ENCODE results near the gene SSX2IP. TPM values are rescaled to one million over a fixed set of nuclear protein-coding genes. Genes with fewer than 3 reads are reported as not detected.

The SSX2IP gene
- total RNA-seq, 1 donor from 2014 or later = 22.2 TPM

DNA sequence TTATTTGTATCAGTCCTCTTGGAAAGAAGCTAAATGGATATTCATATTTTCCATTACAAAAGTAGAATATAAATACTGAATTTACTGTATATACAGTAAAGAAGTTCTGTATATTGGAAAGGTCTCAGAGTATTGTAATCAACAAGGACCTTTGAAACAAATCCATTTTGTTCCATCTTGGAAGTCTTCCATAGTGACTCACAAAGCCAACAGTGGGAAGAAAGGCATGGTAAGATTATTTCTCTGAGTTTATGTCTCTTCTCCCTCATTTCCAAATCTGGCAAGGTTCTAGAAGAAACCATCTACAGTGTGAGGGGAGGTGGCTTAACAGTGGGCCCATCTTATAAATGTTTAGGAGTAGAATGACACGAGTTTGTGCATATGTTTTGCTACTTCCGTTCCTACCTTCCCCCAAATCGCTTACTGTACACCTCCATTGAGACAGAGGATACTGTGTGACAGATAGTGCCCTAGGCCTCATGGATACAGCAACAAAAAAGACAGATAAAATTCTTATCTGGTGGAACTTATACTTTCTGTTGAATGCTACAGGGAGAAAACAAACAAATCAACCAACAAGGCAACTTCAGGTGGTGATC is 22.1 kb upstream of the SSX2IP start:
- H3K27ac Mint-ChIP-seq = no peak overlapping the region
- H3K4me1 Mint-ChIP-seq (ENCODE audit: unreplicated experiment) = peaks cover 4% of the 10 kb centered on the region
- peaks cover 6% of the 10 kb centered on the region for H3K9me3 Mint-ChIP-seq
- peaks cover 3% of the 10 kb centered on the region for H3K36me3 Mint-ChIP-seq
- H3K27me3 Mint-ChIP-seq = no peaks in the 10 kb centered on the region
- TF ChIP-seq, protein P1, sequence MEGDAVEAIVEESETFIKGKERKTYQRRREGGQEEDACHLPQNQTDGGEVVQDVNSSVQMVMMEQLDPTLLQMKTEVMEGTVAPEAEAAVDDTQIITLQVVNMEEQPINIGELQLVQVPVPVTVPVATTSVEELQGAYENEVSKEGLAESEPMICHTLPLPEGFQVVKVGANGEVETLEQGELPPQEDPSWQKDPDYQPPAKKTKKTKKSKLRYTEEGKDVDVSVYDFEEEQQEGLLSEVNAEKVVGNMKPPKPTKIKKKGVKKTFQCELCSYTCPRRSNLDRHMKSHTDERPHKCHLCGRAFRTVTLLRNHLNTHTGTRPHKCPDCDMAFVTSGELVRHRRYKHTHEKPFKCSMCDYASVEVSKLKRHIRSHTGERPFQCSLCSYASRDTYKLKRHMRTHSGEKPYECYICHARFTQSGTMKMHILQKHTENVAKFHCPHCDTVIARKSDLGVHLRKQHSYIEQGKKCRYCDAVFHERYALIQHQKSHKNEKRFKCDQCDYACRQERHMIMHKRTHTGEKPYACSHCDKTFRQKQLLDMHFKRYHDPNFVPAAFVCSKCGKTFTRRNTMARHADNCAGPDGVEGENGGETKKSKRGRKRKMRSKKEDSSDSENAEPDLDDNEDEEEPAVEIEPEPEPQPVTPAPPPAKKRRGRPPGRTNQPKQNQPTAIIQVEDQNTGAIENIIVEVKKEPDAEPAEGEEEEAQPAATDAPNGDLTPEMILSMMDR (conservative IDR thresholded peaks at IDR 0.05) = no peak
- H3K4me3 Mint-ChIP-seq = no peak overlapping the region
- no peak for DNase-seq (ENCODE audit: extremely low spot score, unreplicated experiment)

DNA sequence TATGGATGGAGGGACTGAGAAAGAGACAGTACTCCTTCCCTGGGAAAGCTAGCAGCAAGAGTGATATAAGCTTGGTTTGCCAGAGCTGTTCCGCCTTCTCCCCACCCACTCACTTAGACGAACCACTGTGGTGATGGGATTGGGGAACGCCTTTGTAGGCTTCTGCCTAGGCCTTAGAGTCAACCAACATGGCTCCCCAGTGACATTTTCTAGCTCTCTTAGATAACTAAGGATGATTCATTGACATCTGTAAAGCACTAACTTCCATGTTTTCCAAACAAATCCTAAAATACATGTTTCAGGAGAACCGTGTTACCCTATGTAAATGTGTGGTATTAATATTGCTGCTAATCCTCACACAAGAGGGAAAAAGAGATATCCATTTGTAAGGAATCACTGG is 21.6 kb upstream of the SSX2IP start:
- DNase-seq (ENCODE audit: extremely low spot score, unreplicated experiment) = no peak
- H3K4me1 Mint-ChIP-seq (ENCODE audit: unreplicated experiment) = peaks cover 4% of the 10 kb centered on the region
- H3K36me3 Mint-ChIP-seq = peaks cover 3% of the 10 kb centered on the region
- no peaks in the 10 kb centered on the region for H3K27me3 Mint-ChIP-seq
- TF ChIP-seq, protein P1 (conservative IDR thresholded peaks at IDR 0.05) = no peak
- H3K9me3 Mint-ChIP-seq = peaks cover 6% of the 10 kb centered on the region
- H3K4me3 Mint-ChIP-seq = no peak overlapping the region
- no peak overlapping the region for H3K27ac Mint-ChIP-seq

DNA sequence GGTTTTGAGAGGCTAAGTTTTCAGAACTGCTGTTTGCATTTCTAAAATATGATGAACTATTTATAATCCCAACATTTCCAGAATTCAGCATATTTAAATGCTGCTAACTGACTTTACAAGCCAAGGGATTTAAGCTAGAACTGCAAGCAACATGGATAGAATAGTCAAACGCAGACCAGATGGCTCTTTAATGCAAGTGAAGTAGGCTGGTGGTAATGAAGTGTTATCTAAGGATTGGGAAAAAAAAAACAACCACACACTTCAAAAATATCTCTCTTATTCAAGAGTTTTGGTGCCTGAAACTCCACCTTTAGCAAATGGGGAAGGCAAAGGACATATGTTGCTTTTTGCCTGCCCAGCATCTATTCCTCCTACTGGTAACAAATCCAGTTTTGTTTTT is 20.9 kb upstream of the SSX2IP start:
- DNase-seq (ENCODE audit: extremely low spot score, unreplicated experiment) = no peak
- Mint-ChIP-seq H3K27me3 (no peaks in the 10 kb centered on the region), H3K4me1 (ENCODE audit: unreplicated experiment) (peaks cover 4% of the 10 kb centered on the region), H3K9me3 (peaks cover 6% of the 10 kb centered on the region), H3K4me3 (no peak overlapping the region), H3K27ac (no peak overlapping the region), H3K36me3 (peaks cover 3% of the 10 kb centered on the region)
- TF ChIP-seq, protein P1 (conservative IDR thresholded peaks at IDR 0.05) = no peak

DNA sequence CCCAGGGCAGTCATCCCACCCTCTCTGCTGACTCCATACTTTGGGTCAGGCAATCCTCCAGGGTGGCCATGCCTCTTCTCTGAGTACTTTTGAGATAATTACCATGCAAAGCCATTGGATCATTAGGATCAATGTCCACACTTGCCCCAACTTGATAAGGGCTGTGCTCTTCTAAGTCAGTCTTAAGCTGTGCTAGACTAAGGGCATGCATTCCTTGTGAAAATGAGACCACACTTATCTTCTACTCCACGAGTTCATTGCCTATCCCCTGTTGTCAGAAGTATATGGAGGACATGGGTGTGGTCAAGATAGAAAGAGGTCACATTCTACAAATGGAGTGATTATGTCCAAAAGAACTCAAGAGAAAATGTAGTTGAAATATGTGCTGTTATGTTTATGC is 18.9 kb upstream of the SSX2IP start:
- Mint-ChIP-seq H3K27ac (no peak overlapping the region), H3K36me3 (peaks cover 3% of the 10 kb centered on the region), H3K4me1 (ENCODE audit: unreplicated experiment) (no peaks in the 10 kb centered on the region), H3K4me3 (no peak overlapping the region), H3K9me3 (peaks cover 6% of the 10 kb centered on the region), H3K27me3 (no peaks in the 10 kb centered on the region)
- DNase-seq (ENCODE audit: extremely low spot score, unreplicated experiment) = no peak
- TF ChIP-seq, protein P1 (conservative IDR thresholded peaks at IDR 0.05) = no peak

DNA sequence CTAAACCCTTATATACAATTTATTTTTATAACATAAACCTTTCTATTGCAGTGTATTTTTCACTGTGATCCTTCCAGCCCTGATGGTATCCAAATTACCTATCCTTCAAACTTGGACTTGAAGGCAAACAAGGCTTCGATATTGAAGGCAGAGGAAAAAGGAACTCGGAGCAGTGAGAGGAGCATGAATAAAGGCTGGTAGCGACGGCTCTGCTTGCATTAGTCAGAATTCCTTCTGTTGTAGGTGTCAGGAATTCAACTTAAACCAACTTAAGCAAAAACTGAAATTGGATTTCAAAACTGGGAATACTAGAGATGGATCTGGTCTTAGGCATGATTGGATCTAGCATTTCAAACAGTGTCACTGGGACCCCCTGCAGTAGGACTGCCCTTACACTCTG is 17.8 kb upstream of the SSX2IP start:
- peaks cover 6% of the 10 kb centered on the region for H3K9me3 Mint-ChIP-seq
- H3K4me1 Mint-ChIP-seq (ENCODE audit: unreplicated experiment) = no peaks in the 10 kb centered on the region
- DNase-seq (ENCODE audit: extremely low spot score, unreplicated experiment) = no peak
- H3K27ac Mint-ChIP-seq = no peak overlapping the region
- H3K27me3 Mint-ChIP-seq = no peaks in the 10 kb centered on the region
- peaks cover 3% of the 10 kb centered on the region for H3K36me3 Mint-ChIP-seq
- no peak overlapping the region for H3K4me3 Mint-ChIP-seq
- TF ChIP-seq, protein P1 (conservative IDR thresholded peaks at IDR 0.05) = no peak

DNA sequence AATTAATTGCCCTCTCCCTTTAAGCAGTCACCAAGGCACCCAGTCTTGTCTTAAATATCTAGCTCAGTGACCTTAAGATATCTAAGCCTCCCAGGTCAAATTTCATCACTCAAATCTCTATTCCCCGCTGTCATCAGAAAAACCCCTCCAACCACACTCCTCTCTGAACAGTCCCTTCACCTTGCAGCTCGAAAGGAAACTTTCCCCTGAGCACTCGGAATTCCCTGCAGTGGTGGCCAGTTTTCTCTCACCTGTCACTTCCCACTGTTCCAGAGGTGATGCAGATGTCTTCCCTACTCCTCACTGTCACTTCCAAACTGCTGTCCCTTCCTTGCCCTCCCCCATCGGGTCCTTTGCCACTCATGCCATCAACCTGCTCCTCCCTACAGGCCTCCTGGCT is 15.3 kb upstream of the SSX2IP start:
- DNase-seq (ENCODE audit: extremely low spot score, unreplicated experiment) = no peak
- Mint-ChIP-seq H3K36me3 (no peaks in the 10 kb centered on the region), H3K27ac (no peak overlapping the region), H3K27me3 (no peaks in the 10 kb centered on the region), H3K4me3 (no peak overlapping the region), H3K4me1 (ENCODE audit: unreplicated experiment) (no peaks in the 10 kb centered on the region), H3K9me3 (no peaks in the 10 kb centered on the region)
- TF ChIP-seq, protein P1 (conservative IDR thresholded peaks at IDR 0.05) = no peak

All from type B pancreatic cell (in vitro differentiated cells).